K562 (cell line): Measurements from ENCODE around the gene SH3BP5L. TPM values are rescaled to one million over a fixed set of nuclear protein-coding genes. Genes with fewer than 3 reads are reported as not detected.

Experiments
- CEBPB ChIP-seq: fragments of 450-650 bp; IDR thresholded peaks from 2 replicates; pipeline ENCODE4 v1.6.1; 2016; ENCODE audit warnings: missing genetic modification characterization, missing compliant biosample characterization
- FOXJ3 ChIP-seq: sonication (generic); formaldehyde crosslinking; IDR thresholded peaks from 2 replicates; pipeline ENCODE4 v1.4.0; 2020; ENCODE audit warnings: mild to moderate bottlenecking, missing genetic modification reagents
- JUNB ChIP-seq: fragments of 450-650 bp; formaldehyde crosslinking; conservative IDR thresholded peaks from 2 replicates; pipeline ENCODE4 v1.4.0; 2020; ENCODE audit warnings: mild to moderate bottlenecking
- KDM1A ChIP-seq, 2 experiments: fragments of 450-650 bp; IDR thresholded peaks; 2 replicates each; pipeline ENCODE4 v1.6.1; 2016; ENCODE audit warnings: mild to moderate bottlenecking in 2 of 2
- MAFK ChIP-seq: IDR thresholded peaks from 2 replicates; pipeline ENCODE4 v1.6.1; 2011; ENCODE audit warnings: low read length, improper control_type of control experiment
- NR2C2 ChIP-seq, 2 experiments: fragments of 200-800 bp in 1 of 2; sonication (Bioruptor generic) in 1 of 2; sonication (generic) in 1 of 2; formaldehyde crosslinking in 1 of 2; IDR thresholded peaks; 2 replicates each; pipeline versions ENCODE4 v1.6.1 to v1.8.0; 2016 to 2022; ENCODE audit warnings: mild to moderate bottlenecking in 1 of 2, missing compliant biosample characterization in 1 of 2, missing genetic modification characterization in 1 of 2, missing genetic modification reagents in 1 of 2
- SMARCE1 ChIP-seq: fragments of 450-650 bp; IDR thresholded peaks from 2 replicates; pipeline ENCODE4 v1.7.1; 2016; ENCODE audit warnings: mild to moderate bottlenecking
- polyA plus RNA-seq, 8 experiments: library from polyadenylated mRNA; depleted of rRNA in 4 of 8; stranded (reverse) in 5 of 8; unstranded in 3 of 8; fragments of >200 nt; fragmentation: Nextera tagmentation in 2 of 8; fragmentation: Illumina TruSeq in 1 of 8; extraction: Ambion mirVana in 2 of 8; extraction: Trizol in 1 of 8; gene quantifications; 2 replicates each; pipeline versions ENCODE4 v1.2.1 to v1.2.3, GENCODE V29; 2011 to 2014; ENCODE audit warnings: inconsistent platforms in 1 of 8, missing spikeins in 1 of 8
- total RNA-seq, 7 experiments: library from RNA; depleted of rRNA in 6 of 7; stranded (reverse); fragments of >200 nt in 6 of 7; fragmentation: Illumina TruSeq in 2 of 7; extraction: Trizol in 2 of 7; gene quantifications; 2 replicates each; pipeline versions ENCODE4 v1.2.1 to v1.2.3, GENCODE V29; 2011 to 2021; ENCODE audit warnings: low replicate concordance in 1 of 7
- TF ChIP-seq, protein P1 (sequence below): fragments of 250-450 bp; sonication (Bioruptor Pico); IDR thresholded peaks from 2 replicates; pipeline ENCODE4 v1.5.0; 2021; ENCODE audit warnings: mild to moderate bottlenecking, moderate library complexity
- TF ChIP-seq, protein P2 (sequence below): fragments of 450-650 bp; formaldehyde crosslinking; IDR thresholded peaks from 2 replicates; pipeline ENCODE4 v1.4.0; 2022; ENCODE audit warnings: missing genetic modification characterization
- TF ChIP-seq, protein P3 (sequence below): sonication (generic); formaldehyde crosslinking; IDR thresholded peaks from 2 replicates; pipeline ENCODE4 v1.8.1; 2023; ENCODE audit warnings: mild to moderate bottlenecking, missing genetic modification reagents, moderate library complexity
- TF ChIP-seq, protein P4 (sequence below): sonication (generic); formaldehyde crosslinking; IDR thresholded peaks from 2 replicates; pipeline ENCODE4 v1.8.0; 2022; ENCODE audit warnings: mild to moderate bottlenecking, missing genetic modification reagents

Gene SH3BP5L
- total and polyA plus RNA-seq, 9 of the 15 experiments (the other 6 are each of a cell fraction or from before 2014, with no cell fraction given), result 1.9 to 26.5 (median 15.8) TPM

DNA sequence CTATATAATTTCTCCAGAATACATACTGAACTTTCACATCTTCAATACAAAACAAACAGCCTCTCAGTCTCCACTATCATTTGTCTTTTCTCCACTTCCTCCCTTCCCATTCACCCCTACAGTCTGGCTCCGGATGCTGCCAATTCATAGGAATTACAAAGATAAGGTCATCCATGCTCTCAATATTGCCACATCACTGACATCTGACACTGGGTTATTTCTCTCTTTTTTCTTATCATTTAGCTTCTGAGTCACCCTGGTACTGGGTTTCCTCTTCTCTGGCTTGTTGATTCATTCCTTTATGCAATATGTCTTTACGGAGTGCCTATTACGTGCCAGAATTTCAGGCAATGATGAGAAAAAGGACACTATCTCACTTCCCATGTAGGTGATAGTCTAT, 3.1 kb upstream of the SH3BP5L start (continued):
- TF ChIP-seq, protein P1, sequence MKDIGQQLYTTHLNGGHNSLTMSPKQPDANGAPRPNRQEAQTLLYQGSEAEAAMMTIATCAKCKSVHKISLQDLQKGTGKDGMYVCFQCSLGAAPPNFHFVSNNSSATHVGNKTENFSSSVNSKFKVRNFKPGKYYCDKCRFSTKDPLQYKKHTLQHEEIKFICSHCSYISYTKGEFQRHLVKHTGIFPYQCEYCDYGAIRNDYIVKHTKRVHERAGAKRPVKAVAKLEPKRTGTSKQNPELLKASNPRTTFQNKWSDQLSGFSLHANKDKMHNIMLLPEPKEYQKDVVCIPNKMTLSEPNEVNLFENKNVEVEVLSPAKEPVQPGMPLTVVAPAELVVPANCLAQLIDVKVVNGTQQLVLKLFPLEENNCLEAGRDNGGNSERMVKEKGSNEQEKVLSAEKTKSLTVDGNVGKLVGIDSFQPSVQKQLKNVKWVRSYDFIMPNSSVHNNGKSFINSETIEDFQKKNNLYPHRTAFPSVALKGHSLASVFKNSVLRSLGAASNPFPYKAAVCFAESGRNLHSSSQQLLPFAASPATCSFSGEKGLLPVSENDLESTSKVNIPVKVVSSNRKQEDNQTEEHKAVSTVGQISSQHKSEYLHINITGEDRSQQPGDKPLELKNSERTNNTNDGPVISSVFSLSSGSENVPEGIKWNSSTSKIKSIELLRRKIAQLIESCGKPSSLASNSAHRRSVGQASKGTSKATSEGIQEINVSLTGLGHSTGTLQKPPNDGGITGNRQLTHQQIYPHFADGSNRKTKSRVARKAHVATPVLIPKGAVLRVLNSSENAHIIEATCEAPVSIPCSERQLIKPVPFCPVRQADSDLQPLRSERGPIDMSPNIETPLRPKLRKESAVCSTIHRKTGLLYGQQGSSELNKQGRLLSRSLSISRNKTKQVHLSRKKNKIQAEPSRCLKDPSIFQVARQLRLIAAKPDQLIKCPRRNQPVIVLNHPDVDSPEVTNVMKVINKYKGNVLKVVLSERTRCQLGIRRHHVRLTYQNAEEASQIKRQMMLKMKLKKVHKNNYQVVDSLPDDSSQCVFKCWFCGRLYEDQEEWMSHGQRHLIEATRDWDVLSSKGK (CRISPR knock-in tag), result no peak
- TF ChIP-seq SMARCE1 (peak; percentile 96), NR2C2 (CRISPR knock-in tag; IDR thresholded peaks at IDR 0.05) (no peak), NR2C2 (tag; IDR thresholded peaks at IDR 0.05) (peak; percentile 79), JUNB (CRISPR knock-in tag) (no peak), CEBPB (tag) (peak; percentile 99), KDM1A (IDR thresholded peaks at IDR 0.05) (peak; percentile 53 to 63; a peak in 2 of 4 replicates), FOXJ3 (no peak), MAFK (peak; percentile 62; the same call in 1 of the 2 replicates)
- TF ChIP-seq, protein P2, sequence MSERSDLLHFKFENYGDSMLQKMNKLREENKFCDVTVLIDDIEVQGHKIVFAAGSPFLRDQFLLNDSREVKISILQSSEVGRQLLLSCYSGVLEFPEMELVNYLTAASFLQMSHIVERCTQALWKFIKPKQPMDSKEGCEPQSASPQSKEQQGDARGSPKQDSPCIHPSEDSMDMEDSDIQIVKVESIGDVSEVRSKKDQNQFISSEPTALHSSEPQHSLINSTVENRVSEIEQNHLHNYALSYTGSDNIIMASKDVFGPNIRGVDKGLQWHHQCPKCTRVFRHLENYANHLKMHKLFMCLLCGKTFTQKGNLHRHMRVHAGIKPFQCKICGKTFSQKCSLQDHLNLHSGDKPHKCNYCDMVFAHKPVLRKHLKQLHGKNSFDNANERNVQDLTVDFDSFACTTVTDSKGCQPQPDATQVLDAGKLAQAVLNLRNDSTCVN (CRISPR knock-in tag), result no peak
- TF ChIP-seq, protein P3, sequence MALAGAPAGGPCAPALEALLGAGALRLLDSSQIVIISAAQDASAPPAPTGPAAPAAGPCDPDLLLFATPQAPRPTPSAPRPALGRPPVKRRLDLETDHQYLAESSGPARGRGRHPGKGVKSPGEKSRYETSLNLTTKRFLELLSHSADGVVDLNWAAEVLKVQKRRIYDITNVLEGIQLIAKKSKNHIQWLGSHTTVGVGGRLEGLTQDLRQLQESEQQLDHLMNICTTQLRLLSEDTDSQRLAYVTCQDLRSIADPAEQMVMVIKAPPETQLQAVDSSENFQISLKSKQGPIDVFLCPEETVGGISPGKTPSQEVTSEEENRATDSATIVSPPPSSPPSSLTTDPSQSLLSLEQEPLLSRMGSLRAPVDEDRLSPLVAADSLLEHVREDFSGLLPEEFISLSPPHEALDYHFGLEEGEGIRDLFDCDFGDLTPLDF, result no peak
- TF ChIP-seq, protein P4, sequence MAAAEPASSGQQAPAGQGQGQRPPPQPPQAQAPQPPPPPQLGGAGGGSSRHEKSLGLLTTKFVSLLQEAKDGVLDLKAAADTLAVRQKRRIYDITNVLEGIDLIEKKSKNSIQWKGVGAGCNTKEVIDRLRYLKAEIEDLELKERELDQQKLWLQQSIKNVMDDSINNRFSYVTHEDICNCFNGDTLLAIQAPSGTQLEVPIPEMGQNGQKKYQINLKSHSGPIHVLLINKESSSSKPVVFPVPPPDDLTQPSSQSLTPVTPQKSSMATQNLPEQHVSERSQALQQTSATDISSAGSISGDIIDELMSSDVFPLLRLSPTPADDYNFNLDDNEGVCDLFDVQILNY (CRISPR knock-in tag), result no peak
